ENCODE results near the gene IFIT3. TPM values are rescaled to one million over a fixed set of nuclear protein-coding genes. Genes with fewer than 3 reads are reported as not detected.
"Not testable (repeated sequence)": the region's sequence is repeated elsewhere in the genome, so short reads cannot be mapped to it uniquely, and the experiment has no call there.

IFIT3 gene
- total and polyA plus RNA-seq, 2 of the 8 experiments (the other 6 are each of a cell fraction or from before 2014, with no cell fraction given) = 0.12 to 0.84 TPM

- H3K18ac ChIP-seq (ENCODE audit: extremely low read depth, low read length); H3K4me2 ChIP-seq (ENCODE audit: insufficient read depth in 1 of 2, low read depth in 2 of 2, low read length in 2 of 2); H3K36me3 ChIP-seq (ENCODE audit: control insufficient read depth in 2 of 4, insufficient read depth in 4 of 4, low read length in 3 of 4); H3K79me2 ChIP-seq (ENCODE audit: control insufficient read depth in 1 of 2, insufficient read depth in 2 of 2, low read length in 2 of 2); H3K4ac ChIP-seq (replicated peaks; ENCODE audit: insufficient read length, low read depth, low read length); H3K23ac ChIP-seq (ENCODE audit: insufficient read length); H2AK5ac ChIP-seq (ENCODE audit: low read depth, low read length); H2BK15ac ChIP-seq (ENCODE audit: low read length); H3K79me1 ChIP-seq (ENCODE audit: low read depth, low read length); FAIRE-seq; H3K23me2 ChIP-seq (ENCODE audit: low read depth, low read length); H2BK20ac ChIP-seq (ENCODE audit: low read length); H3K56ac ChIP-seq (replicated peaks; ENCODE audit: insufficient read length, low read depth, low read length); H2BK120ac ChIP-seq (replicated peaks; ENCODE audit: low read depth, low read length); H4K5ac ChIP-seq (ENCODE audit: insufficient read length, low read depth, low read length); H3K4me3 ChIP-seq (ENCODE audit: extremely low read depth in 1 of 4, insufficient read depth in 2 of 4, low read depth in 3 of 4, low read length in 4 of 4); DNase-seq (ENCODE audit: low read depth in 1 of 2, low spot score in 2 of 2); H4K91ac ChIP-seq (replicated peaks; ENCODE audit: insufficient read length, low read length); H3K9me3 ChIP-seq (ENCODE audit: insufficient read depth in 2 of 2, low read depth in 1 of 2, low read length in 1 of 2); H2BK5ac ChIP-seq (ENCODE audit: low read depth, low read length); H3K9ac ChIP-seq (replicated peaks in 1 of 4; ENCODE audit: extremely low read depth in 1 of 4, low read depth in 3 of 4, low read length in 3 of 4); H2AFZ ChIP-seq (ENCODE audit: low read length); H4K20me1 ChIP-seq (replicated peaks in 1 of 2; ENCODE audit: control insufficient read depth in 1 of 2, insufficient read depth in 2 of 2, low read length in 2 of 2); H2BK12ac ChIP-seq (ENCODE audit: low read depth, low read length); H3K14ac ChIP-seq (ENCODE audit: insufficient read length); H3K4me1 ChIP-seq (replicated peaks in 1 of 4; ENCODE audit: control insufficient read depth in 3 of 4, insufficient read depth in 4 of 4, low read length in 3 of 4); POLR2A ChIA-PET (ENCODE audit: partially characterized antibody); H3K27me3 ChIP-seq (replicated peaks in 1 of 4; ENCODE audit: control insufficient read depth in 3 of 4, extremely low read depth in 1 of 4, insufficient read depth in 3 of 4, low read length in 3 of 4); H3K27ac ChIP-seq (ENCODE audit: low read depth, low read length); H4K8ac ChIP-seq (ENCODE audit: extremely low read depth, insufficient read depth, low read length): not testable (repeated sequence)
- CTCF ChIA-PET (ENCODE audit: partially characterized antibody) = interaction anchor here (1.1 kb wide), 1 partner anchor 70 kb away, joined by 5 read pairs; no protein-coding TSS in a partner anchor
- WGBS, 2 experiments (ENCODE audit: extremely low coverage in 1 of 2, insufficient coverage in 1 of 2, insufficient read length in 1 of 2, insufficient replicate concordance in 2 of 2, low coverage in 1 of 2, low lambda C conversion rate in 2 of 2, missing lambda C conversion rate in 1 of 2) = 97% methylated on average over 4 of the region's 4 CpGs; no CpG with 5 or more reads in 1 of the 2 experiments
Observed at GRCh38 chr10:89318047-89318446, 9.8 kb upstream of the IFIT3 start.

- H2BK15ac ChIP-seq (ENCODE audit: low read length); H3K9me3 ChIP-seq (ENCODE audit: insufficient read depth in 2 of 2, low read depth in 1 of 2, low read length in 1 of 2); FAIRE-seq; H4K5ac ChIP-seq (ENCODE audit: insufficient read length, low read depth, low read length); H2AK5ac ChIP-seq (ENCODE audit: low read depth, low read length); H4K20me1 ChIP-seq (replicated peaks in 1 of 2; ENCODE audit: control insufficient read depth in 1 of 2, insufficient read depth in 2 of 2, low read length in 2 of 2); H3K79me2 ChIP-seq (ENCODE audit: control insufficient read depth in 1 of 2, insufficient read depth in 2 of 2, low read length in 2 of 2); H3K4me2 ChIP-seq (ENCODE audit: insufficient read depth in 1 of 2, low read depth in 2 of 2, low read length in 2 of 2); H3K36me3 ChIP-seq (ENCODE audit: control insufficient read depth in 2 of 4, insufficient read depth in 4 of 4, low read length in 3 of 4); H3K56ac ChIP-seq (replicated peaks; ENCODE audit: insufficient read length, low read depth, low read length); H3K14ac ChIP-seq (ENCODE audit: insufficient read length); H2BK5ac ChIP-seq (ENCODE audit: low read depth, low read length); H3K18ac ChIP-seq (ENCODE audit: extremely low read depth, low read length); CTCF ChIA-PET (ENCODE audit: partially characterized antibody); H2AFZ ChIP-seq (ENCODE audit: low read length); H2BK20ac ChIP-seq (ENCODE audit: low read length); DNase-seq (ENCODE audit: low read depth in 1 of 2, low spot score in 2 of 2); H3K79me1 ChIP-seq (ENCODE audit: low read depth, low read length); H3K4ac ChIP-seq (replicated peaks; ENCODE audit: insufficient read length, low read depth, low read length); H4K91ac ChIP-seq (replicated peaks; ENCODE audit: insufficient read length, low read length); H2BK120ac ChIP-seq (replicated peaks; ENCODE audit: low read depth, low read length); H2BK12ac ChIP-seq (ENCODE audit: low read depth, low read length); H3K27me3 ChIP-seq (replicated peaks in 1 of 4; ENCODE audit: control insufficient read depth in 3 of 4, extremely low read depth in 1 of 4, insufficient read depth in 3 of 4, low read length in 3 of 4); H4K8ac ChIP-seq (ENCODE audit: extremely low read depth, insufficient read depth, low read length); H3K4me3 ChIP-seq (ENCODE audit: extremely low read depth in 1 of 4, insufficient read depth in 2 of 4, low read depth in 3 of 4, low read length in 4 of 4); H3K23me2 ChIP-seq (ENCODE audit: low read depth, low read length); H3K23ac ChIP-seq (ENCODE audit: insufficient read length); H3K9ac ChIP-seq (replicated peaks in 1 of 4; ENCODE audit: extremely low read depth in 1 of 4, low read depth in 3 of 4, low read length in 3 of 4); H3K4me1 ChIP-seq (replicated peaks in 1 of 4; ENCODE audit: control insufficient read depth in 3 of 4, insufficient read depth in 4 of 4, low read length in 3 of 4); H3K27ac ChIP-seq (ENCODE audit: low read depth, low read length): not testable (repeated sequence)
- POLR2A ChIA-PET (ENCODE audit: partially characterized antibody) = interaction anchor here (0.9 kb wide), 1 partner anchor 801 kb away, joined by 3 read pairs; no protein-coding TSS in a partner anchor
Observed at GRCh38 chr10:89325081-89325480, 2.7 kb upstream of the IFIT3 start.
